HEK293T (cell line): ENCODE data around the gene TNS3.

Experiments used
- CTCF ChIA-PET: fragments of 350-600 bp; formaldehyde crosslinking; extraction: SDS; loops from one replicate; lab custom pipeline; 2021; ENCODE audit warnings: antibody characterized with exemption, inconsistent platforms; lab: Yijun Ruan, JAX
- POLR2A ChIA-PET: fragments of 350-600 bp; formaldehyde crosslinking; extraction: SDS; loops from one replicate; lab custom pipeline; 2020; ENCODE audit warnings: antibody characterized with exemption, inconsistent platforms; lab: Yijun Ruan, JAX
- DNase-seq: peaks from one replicate; pipeline ENCODE4 v3.0.0; 2012; ENCODE audit warnings: mixed read lengths; ENCODE audit errors: extremely low spot score
- ARNT ChIP-seq: fragments of 450-650 bp; IDR thresholded peaks from 2 replicates; pipeline ENCODE4 v1.6.1; 2017; ENCODE audit warnings: mild to moderate bottlenecking
- BHLHE40 ChIP-seq: fragments of 450-650 bp; IDR thresholded peaks from 2 replicates; pipeline ENCODE4 v1.6.1; 2016; ENCODE audit warnings: mild to moderate bottlenecking, moderate library complexity, borderline replicate concordance
- CTBP1 ChIP-seq: fragments of 450-650 bp; IDR thresholded peaks from 2 replicates; pipeline ENCODE4 v1.6.1; 2016; ENCODE audit warnings: borderline replicate concordance
- ELF4 ChIP-seq: fragments of 450-650 bp; IDR thresholded peaks from 2 replicates; pipeline ENCODE4 v1.6.1; 2017; ENCODE audit warnings: antibody characterized with exemption
- FOXA1 ChIP-seq: fragments of 450-650 bp; IDR thresholded peaks from 2 replicates; pipeline ENCODE4 v1.6.1; 2016; ENCODE audit warnings: mild to moderate bottlenecking
- FOXK2 ChIP-seq: fragments of 450-650 bp; IDR thresholded peaks from 2 replicates; pipeline ENCODE4 v1.6.1; 2016; ENCODE audit warnings: mild to moderate bottlenecking
- FOXM1 ChIP-seq: fragments of 450-650 bp; IDR thresholded peaks from 2 replicates; pipeline ENCODE4 v1.6.1; 2017; ENCODE audit warnings: mild to moderate bottlenecking, borderline replicate concordance
- HDGF ChIP-seq: fragments of 450-650 bp; IDR thresholded peaks from 2 replicates; pipeline ENCODE4 v1.6.1; 2017; ENCODE audit warnings: antibody characterized with exemption, borderline replicate concordance
- L3MBTL2 ChIP-seq: fragments of 450-650 bp; conservative IDR thresholded peaks from 2 replicates; pipeline ENCODE4 v1.6.1; 2016; ENCODE audit warnings: mild to moderate bottlenecking
- LEF1 ChIP-seq: fragments of 450-650 bp; IDR thresholded peaks from 2 replicates; pipeline ENCODE4 v1.6.1; 2017; ENCODE audit warnings: mild to moderate bottlenecking, borderline replicate concordance
- NFRKB ChIP-seq: fragments of 450-650 bp; IDR thresholded peaks from 2 replicates; pipeline ENCODE4 v1.6.1; 2016; ENCODE audit warnings: mild to moderate bottlenecking, moderate library complexity
- PKNOX1 ChIP-seq: fragments of 450-650 bp; IDR thresholded peaks from 2 replicates; pipeline ENCODE4 v1.6.1; 2016
- SP1 ChIP-seq: fragments of 450-650 bp; IDR thresholded peaks from 2 replicates; pipeline ENCODE4 v1.6.1; 2017
- SUZ12 ChIP-seq: fragments of 450-650 bp; IDR thresholded peaks from 2 replicates; pipeline ENCODE4 v1.6.1; 2016; ENCODE audit warnings: mild to moderate bottlenecking
- TARDBP ChIP-seq: fragments of 450-650 bp; IDR thresholded peaks from 2 replicates; pipeline ENCODE4 v1.6.1; 2016
- ZNF384 ChIP-seq: fragments of 450-650 bp; IDR thresholded peaks from 2 replicates; pipeline ENCODE4 v1.6.1; 2016

TNS3 gene

GRCh38 chr7:47525066-47525623, 56.8 kb downstream of the TNS3 start:
- ChIA-PET POLR2A (no interaction called here), CTCF (no interaction called here)
- TF ChIP-seq ZNF384 (no peak), FOXA1 (no peak), CTBP1 (no peak), SP1 (no peak), L3MBTL2 (no peak), ELF4 (no peak), HDGF (no peak), NFRKB (no peak), ARNT (no peak), SUZ12 (no peak), FOXK2 (no peak), LEF1 (no peak), PKNOX1 (no peak), TARDBP (no peak), FOXM1 (no peak), BHLHE40 (no peak)

GRCh38 chr7:47523401-47523800, 58.5 kb downstream of the TNS3 start:
- DNase-seq = no peak
- ChIA-PET CTCF (interaction anchor here (0.6 kb wide), 1 partner anchor 209 kb away, joined by 3 read pairs; no protein-coding TSS in a partner anchor), POLR2A (no interaction called here)
- TF ChIP-seq BHLHE40 (no peak), FOXK2 (no peak), PKNOX1 (no peak), CTBP1 (no peak), ELF4 (no peak), ARNT (no peak), SUZ12 (no peak), NFRKB (no peak), FOXM1 (no peak), HDGF (no peak), L3MBTL2 (no peak), TARDBP (no peak), ZNF384 (no peak), LEF1 (no peak), FOXA1 (no peak), SP1 (no peak)

More at GRCh38 chr7:47525066-47525623, 56.8 kb downstream of the TNS3 start:
- DNase-seq = no peak

- POLR2A ChIA-PET = no interaction called here
- CTCF ChIA-PET = no interaction called here
- TF ChIP-seq LEF1 (no peak), FOXM1 (no peak), CTBP1 (no peak)
- DNase-seq = no peak
These were observed 59.9 kb downstream of the TNS3 start for GRCh38 chr7:47521816-47522561.

GRCh38 chr7:47521011-47521795, 60.7 kb downstream of the TNS3 start:
- no peak for TF ChIP-seq HDGF
- TF ChIP-seq FOXK2 = no peak
- no peak for TF ChIP-seq NFRKB
- TF ChIP-seq ARNT = no peak
- no peak for TF ChIP-seq ELF4
- TF ChIP-seq FOXA1 = no peak
- no peak for TF ChIP-seq TARDBP
- TF ChIP-seq PKNOX1 = no peak
- TF ChIP-seq CTBP1 = no peak
- no peak for TF ChIP-seq L3MBTL2
- no peak for TF ChIP-seq SP1
- TF ChIP-seq ZNF384 = no peak
- no peak for TF ChIP-seq FOXM1
- TF ChIP-seq BHLHE40 = no peak
- TF ChIP-seq LEF1 = no peak
- no peak for TF ChIP-seq SUZ12
- CTCF ChIA-PET = no interaction called here
- POLR2A ChIA-PET = no interaction called here
- DNase-seq = no peak

GRCh38 chr7:47520406-47520805, 61.5 kb downstream of the TNS3 start:
- ChIA-PET POLR2A (no interaction called here), CTCF (no interaction called here)
- no peak for DNase-seq
- TF ChIP-seq NFRKB = no peak
- no peak for TF ChIP-seq FOXA1
- TF ChIP-seq ELF4 = no peak
- TF ChIP-seq HDGF = no peak
- no peak for TF ChIP-seq BHLHE40
- no peak for TF ChIP-seq PKNOX1
- no peak for TF ChIP-seq ZNF384
- no peak for TF ChIP-seq LEF1
- no peak for TF ChIP-seq TARDBP
- no peak for TF ChIP-seq CTBP1
- no peak for TF ChIP-seq SUZ12
